ENCODE data around the gene TCAP.

DNA sequence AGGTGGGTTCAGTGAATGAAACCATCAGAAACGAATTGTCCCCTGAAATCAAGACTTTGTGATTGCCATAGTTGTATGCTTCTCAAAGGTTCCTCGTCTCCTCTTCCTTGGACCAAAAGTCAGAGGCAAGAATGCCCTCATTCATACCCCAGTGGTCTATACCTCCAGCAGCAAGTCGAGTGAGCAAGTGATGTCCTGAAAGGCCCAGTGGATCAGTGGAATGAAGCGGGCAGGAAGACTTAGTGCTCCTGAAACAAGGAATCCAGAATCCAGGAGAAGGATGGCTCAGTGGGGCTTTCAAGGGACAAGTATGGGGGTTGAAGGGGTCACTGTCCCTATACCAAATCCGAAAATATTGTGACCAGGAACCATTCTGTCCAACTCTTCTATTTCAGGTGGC is 29.4 kb downstream of the TCAP start:
- no peak for TF ChIP-seq TCF12 (IDR thresholded peaks at IDR 0.05)
- TF ChIP-seq, protein P1, sequence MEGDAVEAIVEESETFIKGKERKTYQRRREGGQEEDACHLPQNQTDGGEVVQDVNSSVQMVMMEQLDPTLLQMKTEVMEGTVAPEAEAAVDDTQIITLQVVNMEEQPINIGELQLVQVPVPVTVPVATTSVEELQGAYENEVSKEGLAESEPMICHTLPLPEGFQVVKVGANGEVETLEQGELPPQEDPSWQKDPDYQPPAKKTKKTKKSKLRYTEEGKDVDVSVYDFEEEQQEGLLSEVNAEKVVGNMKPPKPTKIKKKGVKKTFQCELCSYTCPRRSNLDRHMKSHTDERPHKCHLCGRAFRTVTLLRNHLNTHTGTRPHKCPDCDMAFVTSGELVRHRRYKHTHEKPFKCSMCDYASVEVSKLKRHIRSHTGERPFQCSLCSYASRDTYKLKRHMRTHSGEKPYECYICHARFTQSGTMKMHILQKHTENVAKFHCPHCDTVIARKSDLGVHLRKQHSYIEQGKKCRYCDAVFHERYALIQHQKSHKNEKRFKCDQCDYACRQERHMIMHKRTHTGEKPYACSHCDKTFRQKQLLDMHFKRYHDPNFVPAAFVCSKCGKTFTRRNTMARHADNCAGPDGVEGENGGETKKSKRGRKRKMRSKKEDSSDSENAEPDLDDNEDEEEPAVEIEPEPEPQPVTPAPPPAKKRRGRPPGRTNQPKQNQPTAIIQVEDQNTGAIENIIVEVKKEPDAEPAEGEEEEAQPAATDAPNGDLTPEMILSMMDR (IDR thresholded peaks at IDR 0.05) = no peak

Measured in SK-N-SH (cell line).